ENCODE results near the gene NLRP6. TPM values are rescaled to one million over a fixed set of nuclear protein-coding genes. Genes with fewer than 3 reads are reported as not detected.
"Not testable (repeated sequence)": the region's sequence is repeated elsewhere in the genome, so short reads cannot be mapped to it uniquely, and the experiment has no call there.

NLRP6 gene
- total RNA-seq, 1 donor from 2014 or later: not detected

GRCh38 chr11:327581-327923 is 49.3 kb downstream of the NLRP6 start:
- peaks cover 38% of the 10 kb centered on the region for H3K4me1 Mint-ChIP-seq

GRCh38 chr11:328012-328411 is 49.8 kb downstream of the NLRP6 start:
- H3K36me3 Mint-ChIP-seq (ENCODE audit: low read depth): no peaks in the 10 kb centered on the region
- H3K4me1 Mint-ChIP-seq: peaks cover 38% of the 10 kb centered on the region
- no peaks in the 10 kb centered on the region for H3K9me3 Mint-ChIP-seq
- no peak for DNase-seq (ENCODE audit: low read depth, low spot score)
- no peak overlapping the region for H3K4me3 Mint-ChIP-seq
- TF ChIP-seq CTCF (conservative IDR thresholded peaks at IDR 0.05): no peak
- H3K27ac Mint-ChIP-seq (ENCODE audit: unreplicated experiment): no peak overlapping the region
- H3K27me3 Mint-ChIP-seq (ENCODE audit: low read depth): no peaks in the 10 kb centered on the region

More at GRCh38 chr11:327581-327923, 49.3 kb downstream of the NLRP6 start:
- TF ChIP-seq CTCF (conservative IDR thresholded peaks at IDR 0.05): no peak
- Mint-ChIP-seq H3K9me3 (no peaks in the 10 kb centered on the region), H3K36me3 (ENCODE audit: low read depth) (no peaks in the 10 kb centered on the region), H3K4me3 (no peak overlapping the region), H3K27me3 (ENCODE audit: low read depth) (no peaks in the 10 kb centered on the region), H3K27ac (ENCODE audit: unreplicated experiment) (peak overlapping the region; percentile 67)
- DNase-seq (ENCODE audit: low read depth, low spot score): no peak

GRCh38 chr11:328516-329100 is 50.4 kb downstream of the NLRP6 start:
- not testable (repeated sequence) for H3K9me3 Mint-ChIP-seq; H3K27me3 Mint-ChIP-seq (ENCODE audit: low read depth); H3K4me3 Mint-ChIP-seq; H3K27ac Mint-ChIP-seq (ENCODE audit: unreplicated experiment); DNase-seq (ENCODE audit: low read depth, low spot score); H3K36me3 Mint-ChIP-seq (ENCODE audit: low read depth)
- peaks cover 41% of the 10 kb centered on the region for H3K4me1 Mint-ChIP-seq

- H3K9me3 Mint-ChIP-seq: no peaks in the 10 kb centered on the region
- no peaks in the 10 kb centered on the region for H3K36me3 Mint-ChIP-seq (ENCODE audit: low read depth)
- no peak for DNase-seq (ENCODE audit: low read depth, low spot score)
- H3K27ac Mint-ChIP-seq (ENCODE audit: unreplicated experiment): no peak overlapping the region
- no peak overlapping the region for H3K4me3 Mint-ChIP-seq
- TF ChIP-seq CTCF (conservative IDR thresholded peaks at IDR 0.05): no peak
- no peaks in the 10 kb centered on the region for H3K27me3 Mint-ChIP-seq (ENCODE audit: low read depth)
- peaks cover 45% of the 10 kb centered on the region for H3K4me1 Mint-ChIP-seq
Observed at GRCh38 chr11:329886-330253, 51.7 kb downstream of the NLRP6 start.

- Mint-ChIP-seq H3K4me1 (peaks cover 44% of the 10 kb centered on the region), H3K27ac (ENCODE audit: unreplicated experiment) (peak overlapping the region; percentile 75), H3K4me3 (no peak overlapping the region), H3K9me3 (no peaks in the 10 kb centered on the region), H3K27me3 (ENCODE audit: low read depth) (no peaks in the 10 kb centered on the region), H3K36me3 (ENCODE audit: low read depth) (no peaks in the 10 kb centered on the region)
- TF ChIP-seq CTCF (conservative IDR thresholded peaks at IDR 0.05): no peak
- DNase-seq (ENCODE audit: low read depth, low spot score): no peak
Observed at GRCh38 chr11:330307-330693, 52.1 kb downstream of the NLRP6 start.

GRCh38 chr11:330694-331357 is 52.6 kb downstream of the NLRP6 start:
- peaks cover 48% of the 10 kb centered on the region for H3K4me1 Mint-ChIP-seq
- no peaks in the 10 kb centered on the region for H3K9me3 Mint-ChIP-seq
- no peaks in the 10 kb centered on the region for H3K27me3 Mint-ChIP-seq (ENCODE audit: low read depth)
- H3K4me3 Mint-ChIP-seq: no peak overlapping the region
- H3K27ac Mint-ChIP-seq (ENCODE audit: unreplicated experiment): no peak overlapping the region
- no peak for TF ChIP-seq CTCF (conservative IDR thresholded peaks at IDR 0.05)
- no peaks in the 10 kb centered on the region for H3K36me3 Mint-ChIP-seq (ENCODE audit: low read depth)
- DNase-seq (ENCODE audit: low read depth, low spot score): no peak
